ENCODE measurements around the gene XRRA1.

Gene XRRA1

GRCh38 chr11:74824285-74824982, 124.5 kb downstream of the XRRA1 start:
- DNase-seq: no peak

- DNase-seq: no peak
These were observed 126.7 kb downstream of the XRRA1 start for GRCh38 chr11:74822170-74822569.

- DNase-seq: no peak
These were observed 128.1 kb downstream of the XRRA1 start for GRCh38 chr11:74820763-74821162.

GRCh38 chr11:74819400-74819799, 129.5 kb downstream of the XRRA1 start:
- no peak for DNase-seq

- no peak for DNase-seq
These were observed 130.5 kb downstream of the XRRA1 start for GRCh38 chr11:74818283-74818946.

DNA sequence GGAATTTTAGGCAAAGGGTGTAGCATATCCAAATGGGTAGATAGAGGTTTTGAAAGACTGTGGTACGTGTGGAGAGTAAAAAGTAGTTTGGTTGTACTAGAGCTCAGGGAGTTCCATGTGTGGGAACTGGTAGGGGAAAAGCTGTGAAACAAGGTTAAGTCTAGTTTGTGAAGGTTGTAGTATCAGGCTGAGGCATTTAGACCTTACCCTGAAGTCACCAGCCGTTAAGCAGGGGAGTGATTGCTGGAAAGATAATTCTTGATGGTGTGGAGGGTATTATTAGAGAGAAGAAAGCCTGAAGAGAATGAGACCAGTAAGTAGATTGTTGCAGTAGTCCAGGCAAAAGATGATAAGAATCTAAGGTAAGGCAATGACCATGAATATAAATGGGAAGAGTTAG, 132.2 kb downstream of the XRRA1 start:
- no peak for DNase-seq

DNA sequence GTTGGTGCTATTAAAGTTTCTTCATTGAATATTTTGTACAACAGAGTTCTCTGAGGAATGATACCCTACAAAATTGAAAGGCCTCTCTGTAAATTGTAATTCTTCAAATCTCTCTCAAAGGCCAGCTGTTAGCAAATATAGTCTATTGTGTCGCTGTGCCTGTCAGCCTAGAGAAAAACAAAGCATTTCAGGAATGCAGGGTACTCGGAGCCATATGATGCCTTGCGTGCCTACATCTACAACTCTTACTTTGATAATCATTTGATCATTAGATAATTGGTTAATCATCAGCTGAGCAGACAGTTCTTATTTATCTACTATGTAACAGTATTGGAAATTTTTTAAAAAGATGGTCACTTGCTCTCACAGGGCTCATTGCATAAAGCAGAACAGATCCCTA, 132.9 kb downstream of the XRRA1 start:
- no peak for DNase-seq

- no peak for DNase-seq
These were observed 139.1 kb downstream of the XRRA1 start for GRCh38 chr11:74809801-74810200.

DNA sequence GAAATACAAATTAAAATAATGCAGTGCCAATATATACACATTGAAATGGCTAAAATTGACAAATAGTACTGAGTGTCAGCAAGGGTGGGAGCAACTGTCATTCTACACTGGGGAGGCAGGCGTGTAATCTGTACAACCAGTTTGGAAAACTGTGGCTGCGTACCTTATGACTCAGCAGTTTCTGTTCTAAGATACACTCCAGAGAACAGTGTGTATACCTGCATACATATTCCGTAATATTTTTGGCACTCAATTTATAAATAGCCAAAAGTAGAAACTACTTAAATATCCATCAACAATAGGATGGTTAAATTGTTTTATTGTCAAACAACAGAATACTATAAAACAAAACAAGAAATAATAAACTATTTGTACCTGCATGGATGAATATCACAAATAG, 142.6 kb downstream of the XRRA1 start:
- DNase-seq: no peak

DNA sequence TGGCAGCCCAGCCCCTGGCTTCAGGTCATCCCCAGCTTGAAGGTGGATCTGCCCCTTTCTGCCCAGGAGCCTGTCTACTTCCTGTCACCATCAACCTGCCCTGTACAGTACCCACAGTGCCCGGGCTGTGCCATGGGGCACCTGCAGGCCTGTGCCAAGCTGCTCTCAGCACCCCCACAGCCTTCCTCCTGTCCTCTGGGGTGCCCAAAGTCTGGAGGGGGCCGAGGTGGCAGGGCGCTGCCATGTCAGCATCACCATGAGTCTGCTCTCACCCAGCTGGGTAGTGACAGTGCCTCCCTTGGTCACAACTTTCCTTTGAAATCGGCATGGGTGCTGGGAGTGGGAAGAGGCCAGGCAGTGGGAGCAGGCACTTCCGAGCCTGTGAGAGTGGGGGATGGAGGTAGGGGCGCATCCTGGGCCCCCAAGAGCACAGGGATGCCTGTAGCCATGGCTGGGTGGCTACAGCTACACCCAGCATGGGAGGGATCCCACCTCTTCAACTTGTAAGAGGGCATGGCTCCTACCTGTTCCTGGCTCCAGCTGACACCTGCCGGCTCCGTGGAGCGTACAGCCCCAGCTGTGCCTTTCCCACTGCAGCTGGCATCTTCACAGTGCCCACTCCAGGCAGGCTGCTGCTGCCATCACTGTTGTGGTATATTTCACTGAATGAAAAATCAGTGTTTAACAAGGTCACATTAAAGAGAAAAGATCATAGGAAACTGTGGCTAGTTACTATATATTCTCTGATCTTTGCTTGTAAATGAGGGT, 157.4 kb downstream of the XRRA1 start:
- DNase-seq: no peak
